Thoracic aorta (tissue), 2 donors: ENCODE measurements around the gene SEMA4D. TPM values are rescaled to one million over a fixed set of nuclear protein-coding genes. Genes with fewer than 3 reads are reported as not detected.

Source experiments
- ATAC-seq: fragments of 150-250 bp; one replicate; pipeline ENCODE4 v1.8.0; 2017; ENCODE audit warnings: low read depth; ENCODE audit not compliant: insufficient number of reproducible peaks, low FRiP score
- DNase-seq: peaks from one replicate; pipeline ENCODE4 v3.0.0-alpha.2; 2020; ENCODE audit warnings: low spot score
- H3K27ac ChIP-seq, 2 donors: fragments of 200-600 bp; sonication (generic); 1 replicate in 1 of 2; 2 replicates in 1 of 2; pipeline ENCODE4 v1.5.1; 2016; ENCODE audit warnings: mild to moderate bottlenecking in 2 of 2, moderate library complexity in 2 of 2
- H3K27me3 ChIP-seq: fragments of 200-600 bp; sonication (generic); replicated peaks from 2 replicates; pipeline ENCODE4 v1.6.0; 2016; ENCODE audit warnings: mild to moderate bottlenecking; ENCODE audit not compliant: insufficient read depth
- H3K36me3 ChIP-seq: fragments of 200-600 bp; sonication (generic); one replicate; pipeline ENCODE4 v1.5.1; 2016
- H3K4me1 ChIP-seq, 2 donors: fragments of 200-600 bp; sonication (generic); 1 replicate in 1 of 2; 2 replicates in 1 of 2; pipeline versions ENCODE4 v1.5.1 to v1.6.0; 2016; ENCODE audit warnings: low read depth in 2 of 2, mild to moderate bottlenecking in 1 of 2; ENCODE audit not compliant: control insufficient read depth in 1 of 2
- H3K4me3 ChIP-seq: fragments of 200-600 bp; sonication (generic); 2 replicates; pipeline ENCODE4 v1.5.1; 2016; ENCODE audit warnings: mild to moderate bottlenecking
- H3K9me3 ChIP-seq: fragments of 200-600 bp; sonication (generic); 2 replicates; pipeline ENCODE4 v1.5.1; 2016
- CTCF ChIP-seq: fragments of 200-600 bp; sonication (generic); IDR thresholded peaks from one replicate; pipeline ENCODE4 v1.5.1; 2019; ENCODE audit warnings: antibody characterized with exemption
- total RNA-seq, 2 donors: library from RNA; depleted of rRNA; stranded (reverse); fragments of >200 nt; gene quantifications; one replicate each; pipeline versions ENCODE4 v1.1.0 to v1.2.3, GENCODE V29; 2016

The SEMA4D gene
- total RNA-seq, 2 donors from 2014 or later, result 16.9 to 20.2 TPM

DNA sequence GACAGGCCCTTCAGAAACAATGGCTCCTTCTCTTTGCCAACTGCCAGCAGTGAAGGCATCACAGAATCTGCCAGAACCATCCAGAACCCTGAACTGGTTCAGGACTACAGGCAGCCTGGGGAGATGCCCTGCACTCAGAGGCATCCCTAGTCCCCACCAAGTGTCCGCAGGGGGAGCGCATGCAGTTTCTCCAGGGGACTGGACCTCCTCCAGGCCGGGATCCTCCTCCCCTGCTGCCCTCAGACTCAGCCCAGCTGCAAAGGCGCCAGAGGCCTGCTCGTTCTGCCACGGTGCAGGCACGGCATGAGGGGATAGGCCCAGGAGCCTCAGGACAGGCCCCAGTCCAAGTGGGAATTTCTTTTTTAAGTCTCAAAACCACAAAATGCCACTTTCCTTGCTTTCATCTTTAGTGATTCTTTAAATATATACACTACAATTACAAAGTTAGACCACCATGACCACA is 72.0 kb downstream of the SEMA4D start:
- no peaks in the 10 kb centered on the region for H3K9me3 ChIP-seq
- no peak overlapping the region for H3K27ac ChIP-seq
- H3K27me3 ChIP-seq, result no peaks in the 10 kb centered on the region
- DNase-seq (no peak), ATAC-seq (no peak)
- H3K36me3 ChIP-seq, result no peaks in the 10 kb centered on the region
- H3K4me1 ChIP-seq, result peaks cover 0 to 3% of the 10 kb centered on the region in 2 donors
- TF ChIP-seq CTCF, result no peak
- H3K4me3 ChIP-seq, result no peak overlapping the region

DNA sequence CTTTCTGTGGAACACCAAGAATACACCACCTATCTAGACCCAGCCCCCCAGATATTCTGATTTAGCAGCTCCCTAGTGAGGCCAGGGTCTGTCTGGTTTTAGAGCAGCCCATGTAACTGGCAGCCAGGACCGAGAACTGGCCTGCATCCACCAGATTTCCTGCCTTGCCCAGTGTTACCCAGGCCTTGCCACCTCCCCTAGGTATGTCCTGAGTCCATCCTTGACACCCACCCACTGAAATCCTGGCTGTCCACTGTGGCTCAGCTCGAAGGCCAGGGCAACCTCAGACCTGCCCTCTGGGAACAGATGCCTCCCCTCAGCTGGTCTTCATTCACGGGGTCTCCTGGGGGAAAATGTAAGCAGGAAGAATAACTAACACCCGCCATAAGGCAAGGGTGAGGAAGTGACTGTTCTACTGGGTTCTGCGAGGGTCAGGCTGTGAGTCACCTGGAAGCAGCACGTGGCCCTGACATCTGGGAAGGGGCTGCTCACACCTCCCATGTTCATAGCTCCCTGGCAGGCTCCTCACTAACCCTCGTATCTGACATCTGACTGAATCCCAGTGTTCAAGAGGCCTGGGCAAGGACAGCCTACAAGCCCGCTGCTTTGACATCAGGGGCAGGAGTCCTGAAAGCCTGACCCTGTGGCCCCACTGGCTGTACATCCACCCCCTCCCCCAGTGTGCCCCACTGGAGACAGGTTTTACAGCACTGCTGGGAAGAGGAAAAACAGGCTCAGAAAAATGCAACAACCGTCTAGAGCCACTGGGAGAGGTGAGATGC is 72.7 kb downstream of the SEMA4D start:
- TF ChIP-seq CTCF, result no peak
- ATAC-seq (no peak), DNase-seq (no peak)
- Histone ChIP-seq H3K4me1 (peaks cover 0 to 3% of the 10 kb centered on the region in 2 donors), H3K4me3 (no peak overlapping the region), H3K27me3 (no peaks in the 10 kb centered on the region), H3K27ac (no peak overlapping the region), H3K9me3 (no peaks in the 10 kb centered on the region), H3K36me3 (no peaks in the 10 kb centered on the region)

DNA sequence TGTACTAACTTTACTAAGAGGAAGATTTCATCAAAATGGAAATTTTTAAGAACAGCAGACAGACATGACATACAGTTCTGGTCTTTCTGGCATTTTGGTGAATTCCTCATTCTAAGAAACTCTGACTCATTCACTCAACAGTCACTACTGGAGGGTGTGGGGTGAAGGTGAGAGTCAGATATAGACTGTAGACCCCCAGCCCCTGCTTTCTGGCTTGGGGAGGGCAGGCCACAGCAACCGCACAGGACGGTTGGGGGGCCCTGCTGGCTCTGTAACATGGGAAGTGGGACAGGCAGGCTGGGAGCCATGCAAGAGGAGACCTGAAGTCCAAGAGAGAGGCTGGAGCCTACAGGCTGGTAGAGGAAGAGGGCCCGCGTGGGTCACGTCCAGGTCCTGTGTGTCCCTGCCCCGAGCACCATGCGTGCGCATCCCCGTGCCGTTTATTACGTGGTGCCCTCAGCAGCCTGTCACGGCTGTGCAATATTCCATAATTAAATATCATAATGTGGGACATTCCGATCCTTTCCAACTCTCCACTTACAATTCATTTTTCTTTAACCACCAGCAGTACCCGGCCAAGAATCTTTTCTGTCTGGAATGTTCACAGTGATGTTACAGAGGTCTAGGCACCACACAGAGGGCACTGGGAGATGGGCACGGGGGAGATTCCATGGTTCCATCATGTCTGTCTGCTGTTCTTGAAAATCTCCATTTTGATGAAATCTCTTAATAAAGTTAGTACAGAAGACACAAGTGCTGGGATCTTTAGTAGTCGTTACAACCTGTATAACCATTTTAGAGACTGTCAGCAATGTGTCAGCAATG is 75.5 kb downstream of the SEMA4D start:
- no peaks in the 10 kb centered on the region for H3K27me3 ChIP-seq
- ATAC-seq, result no peak
- peaks cover 0 to 3% of the 10 kb centered on the region in 2 donors for H3K4me1 ChIP-seq
- no peaks in the 10 kb centered on the region for H3K9me3 ChIP-seq
- no peak overlapping the region for H3K4me3 ChIP-seq
- DNase-seq, result no peak
- no peak for TF ChIP-seq CTCF
- no peak overlapping the region for H3K27ac ChIP-seq
- H3K36me3 ChIP-seq, result no peaks in the 10 kb centered on the region

GRCh38 chr9:89421595-89421994 is 76.3 kb downstream of the SEMA4D start:
- no peaks in the 10 kb centered on the region for H3K27me3 ChIP-seq
- peaks cover 0 to 3% of the 10 kb centered on the region in 2 donors for H3K4me1 ChIP-seq
- H3K27ac ChIP-seq, result no peak overlapping the region
- no peak for DNase-seq
- ATAC-seq, result no peak
- no peaks in the 10 kb centered on the region for H3K36me3 ChIP-seq
- no peak overlapping the region for H3K4me3 ChIP-seq
- no peaks in the 10 kb centered on the region for H3K9me3 ChIP-seq
- TF ChIP-seq CTCF, result no peak

- H3K4me3 ChIP-seq, result no peak overlapping the region
- H3K36me3 ChIP-seq, result no peaks in the 10 kb centered on the region
- no peak for ATAC-seq
- H3K4me1 ChIP-seq, result peaks cover 0 to 3% of the 10 kb centered on the region in 2 donors
- no peak overlapping the region for H3K27ac ChIP-seq
- no peak for DNase-seq
- no peak for TF ChIP-seq CTCF
- no peaks in the 10 kb centered on the region for H3K9me3 ChIP-seq
- no peaks in the 10 kb centered on the region for H3K27me3 ChIP-seq
Measured at GRCh38 chr9:89420397-89421178, 77.3 kb downstream of the SEMA4D start.
